SU-DHL-6 (cell line): ENCODE measurements around the gene GPRIN3.

Experiments
- H2AFZ ChIP-seq: fragments of 200-600 bp; sonication (generic); 2 replicates; pipeline ENCODE4 v1.6.1; 2014; ENCODE audit warnings: low read depth, mild to moderate bottlenecking, moderate library complexity, mixed read lengths, antibody characterized with exemption, low read length; ENCODE audit not compliant: severe bottlenecking
- H3F3A ChIP-seq: fragments of 200-600 bp; shearing (Covaris generic); 2 replicates; pipeline ENCODE4 v1.6.0; 2016; ENCODE audit warnings: antibody characterized with exemption, mild to moderate bottlenecking; ENCODE audit not compliant: insufficient read depth
- H3K27ac ChIP-seq: fragments of 200-600 bp; sonication (generic); 2 replicates; pipeline ENCODE4 v1.5.1; 2016; ENCODE audit warnings: low read depth, mild to moderate bottlenecking, low read length, moderate library complexity, mixed read lengths
- H3K27me3 ChIP-seq: fragments of 200-600 bp; sonication (generic), shearing (Covaris generic); 2 replicates; pipeline ENCODE4 v1.6.0; 2014; ENCODE audit warnings: mild to moderate bottlenecking, low read length
- H3K36me3 ChIP-seq: fragments of 200-600 bp; sonication (generic); 2 replicates; pipeline ENCODE4 v1.6.1; 2014; ENCODE audit warnings: mild to moderate bottlenecking, low read length, mixed read lengths
- H3K4me2 ChIP-seq: fragments of 300-600, 200-600 bp; shearing (Covaris generic), sonication (generic); 2 replicates; pipeline ENCODE4 v1.6.0; 2014; ENCODE audit warnings: low read length, low read depth, mild to moderate bottlenecking; ENCODE audit not compliant: poor library complexity, severe bottlenecking
- H3K4me3 ChIP-seq: fragments of 200-600 bp; sonication (generic); 2 replicates; pipeline ENCODE4 v1.5.1; 2014; ENCODE audit warnings: antibody characterized with exemption, low read length, mild to moderate bottlenecking, mixed read lengths; ENCODE audit not compliant: insufficient read depth, poor library complexity, severe bottlenecking
- H3K79me2 ChIP-seq: fragments of 200-600 bp; sonication (generic); 2 replicates; pipeline ENCODE4 v1.6.1; 2014; ENCODE audit warnings: mild to moderate bottlenecking, low read length, moderate library complexity; ENCODE audit not compliant: insufficient read depth
- H3K9ac ChIP-seq: fragments of 200-600 bp; sonication (generic); 2 replicates; pipeline ENCODE4 v1.7.0; 2014; ENCODE audit warnings: mild to moderate bottlenecking, low read length
- H3K9me2 ChIP-seq: fragments of 200-600 bp; sonication (generic); replicated peaks from 2 replicates; pipeline ENCODE4 v1.6.1; 2014; ENCODE audit warnings: low read length; ENCODE audit not compliant: insufficient read depth
- H3K9me3 ChIP-seq: fragments of 200-600 bp; sonication (generic); 2 replicates; pipeline ENCODE4 v1.6.1; 2014; ENCODE audit warnings: low read length, mixed read lengths; ENCODE audit not compliant: insufficient read depth
- H4K20me1 ChIP-seq: fragments of 200-600 bp; sonication (generic); 2 replicates; pipeline ENCODE4 v1.6.1; 2014; ENCODE audit warnings: low read depth, mild to moderate bottlenecking, antibody characterized with exemption, low read length, moderate library complexity, mixed read lengths
- EZH2phosphoT487 ChIP-seq: fragments of 200-600 bp; sonication (generic), shearing (Covaris generic); conservative IDR thresholded peaks from 2 replicates; pipeline ENCODE4 v1.6.1; 2018; ENCODE audit warnings: mild to moderate bottlenecking, antibody characterized with exemption, low read length, moderate library complexity, mixed read lengths
- TF ChIP-seq, protein P1 (sequence below): fragments of 200-600 bp; sonication (generic); IDR thresholded peaks from one replicate; pipeline ENCODE4 v1.5.1; 2017; ENCODE audit warnings: antibody characterized with exemption, mild to moderate bottlenecking, low read length, moderate library complexity; ENCODE audit not compliant: insufficient read depth, poor library complexity, severe bottlenecking

GPRIN3 gene

DNA sequence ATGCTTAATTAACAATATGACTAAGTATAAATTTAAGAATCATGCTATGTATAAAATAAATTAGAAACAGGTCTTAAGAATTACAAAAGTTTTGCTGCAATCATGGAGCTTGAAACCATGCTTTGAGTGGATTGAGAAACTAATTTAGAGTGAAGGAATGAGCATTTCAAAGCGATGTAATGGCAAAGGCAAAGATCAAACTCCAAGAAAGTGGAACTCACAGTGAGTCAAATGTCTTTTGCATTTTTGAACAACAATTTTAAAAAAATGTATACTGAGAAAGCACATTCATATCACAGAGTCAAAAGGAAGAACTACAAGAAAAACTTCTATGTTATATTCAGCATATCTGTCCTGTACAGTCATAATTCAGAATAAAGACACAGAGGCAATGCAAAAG, 6.6 kb downstream of the GPRIN3 start:
- Histone ChIP-seq H4K20me1 (no peaks in the 10 kb centered on the region), H3K79me2 (no peaks in the 10 kb centered on the region), H3K4me2 (no peak overlapping the region), H3K9me2 (no peaks in the 10 kb centered on the region), H3K36me3 (no peaks in the 10 kb centered on the region), H3K9ac (no peak overlapping the region), H3F3A (peaks cover 5% of the 10 kb centered on the region; the same call in 1 of the 2 replicates), H3K9me3 (no peaks in the 10 kb centered on the region), H2AFZ (no peak overlapping the region), H3K27me3 (no peaks in the 10 kb centered on the region), H3K4me3 (no peak overlapping the region), H3K27ac (no peak overlapping the region)
- no peak for TF ChIP-seq EZH2phosphoT487
- TF ChIP-seq, protein P1, sequence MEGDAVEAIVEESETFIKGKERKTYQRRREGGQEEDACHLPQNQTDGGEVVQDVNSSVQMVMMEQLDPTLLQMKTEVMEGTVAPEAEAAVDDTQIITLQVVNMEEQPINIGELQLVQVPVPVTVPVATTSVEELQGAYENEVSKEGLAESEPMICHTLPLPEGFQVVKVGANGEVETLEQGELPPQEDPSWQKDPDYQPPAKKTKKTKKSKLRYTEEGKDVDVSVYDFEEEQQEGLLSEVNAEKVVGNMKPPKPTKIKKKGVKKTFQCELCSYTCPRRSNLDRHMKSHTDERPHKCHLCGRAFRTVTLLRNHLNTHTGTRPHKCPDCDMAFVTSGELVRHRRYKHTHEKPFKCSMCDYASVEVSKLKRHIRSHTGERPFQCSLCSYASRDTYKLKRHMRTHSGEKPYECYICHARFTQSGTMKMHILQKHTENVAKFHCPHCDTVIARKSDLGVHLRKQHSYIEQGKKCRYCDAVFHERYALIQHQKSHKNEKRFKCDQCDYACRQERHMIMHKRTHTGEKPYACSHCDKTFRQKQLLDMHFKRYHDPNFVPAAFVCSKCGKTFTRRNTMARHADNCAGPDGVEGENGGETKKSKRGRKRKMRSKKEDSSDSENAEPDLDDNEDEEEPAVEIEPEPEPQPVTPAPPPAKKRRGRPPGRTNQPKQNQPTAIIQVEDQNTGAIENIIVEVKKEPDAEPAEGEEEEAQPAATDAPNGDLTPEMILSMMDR, result no peak

DNA sequence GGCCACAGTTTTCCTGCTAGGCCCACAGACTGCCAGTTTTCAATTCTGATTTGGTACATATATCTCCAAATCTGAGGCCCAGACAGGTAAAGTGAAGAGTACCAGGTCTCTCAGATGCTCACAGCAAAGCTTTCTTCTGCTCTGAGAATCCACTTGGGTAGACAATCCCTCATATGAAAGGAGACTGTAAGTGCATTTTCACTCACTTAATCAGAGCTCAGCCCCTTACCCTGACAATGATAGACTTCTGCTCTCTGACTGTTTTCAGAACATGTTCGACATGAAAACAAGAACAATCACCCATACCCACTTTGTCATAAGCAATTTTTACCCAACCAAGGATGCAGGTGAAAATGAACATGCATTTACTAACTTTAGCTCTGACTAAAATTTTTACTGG, 7.1 kb downstream of the GPRIN3 start:
- no peaks in the 10 kb centered on the region for H4K20me1 ChIP-seq
- no peak overlapping the region for H3K4me3 ChIP-seq
- no peak overlapping the region for H3K27ac ChIP-seq
- peaks cover 5% of the 10 kb centered on the region; the same call in 1 of the 2 replicates for H3F3A ChIP-seq
- no peaks in the 10 kb centered on the region for H3K36me3 ChIP-seq
- no peaks in the 10 kb centered on the region for H3K9me3 ChIP-seq
- H2AFZ ChIP-seq, result no peak overlapping the region
- no peaks in the 10 kb centered on the region for H3K79me2 ChIP-seq
- no peak overlapping the region for H3K9ac ChIP-seq
- H3K27me3 ChIP-seq, result no peaks in the 10 kb centered on the region
- H3K9me2 ChIP-seq, result no peaks in the 10 kb centered on the region
- no peak overlapping the region for H3K4me2 ChIP-seq
- TF ChIP-seq, protein P1, result no peak
- no peak for TF ChIP-seq EZH2phosphoT487

DNA sequence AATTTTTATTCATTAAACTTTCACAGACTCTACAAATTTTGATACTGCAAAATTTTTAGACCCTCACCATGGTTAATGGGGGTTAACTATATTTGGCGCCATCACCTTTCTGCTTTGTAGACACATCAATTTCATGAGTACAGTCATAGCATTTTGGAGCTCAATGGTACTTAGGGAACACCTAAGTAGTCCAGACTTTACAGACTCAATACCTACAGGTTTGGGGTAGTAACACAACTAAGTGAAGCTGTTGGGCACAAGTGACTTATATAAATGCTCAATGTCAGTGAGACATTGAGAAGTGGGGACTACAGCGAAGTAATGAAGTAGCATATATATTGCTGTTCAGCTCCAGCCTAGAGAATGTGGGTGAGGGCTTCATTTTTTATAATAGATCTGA, 7.5 kb downstream of the GPRIN3 start:
- Histone ChIP-seq H3K4me2 (no peak overlapping the region), H4K20me1 (no peaks in the 10 kb centered on the region), H3F3A (peaks cover 5% of the 10 kb centered on the region; the same call in 1 of the 2 replicates), H3K27ac (no peak overlapping the region), H3K9me3 (no peaks in the 10 kb centered on the region), H3K9me2 (no peaks in the 10 kb centered on the region), H3K9ac (no peak overlapping the region), H3K27me3 (no peaks in the 10 kb centered on the region), H3K79me2 (no peaks in the 10 kb centered on the region), H2AFZ (no peak overlapping the region), H3K36me3 (no peaks in the 10 kb centered on the region), H3K4me3 (no peak overlapping the region)
- TF ChIP-seq, protein P1, result no peak
- TF ChIP-seq EZH2phosphoT487, result no peak
